ENCODE measurements around the gene DEDD.

DEDD gene

GRCh38 chr1:161139766-161140165 lies 7.3 kb upstream of the DEDD start:
- no peak overlapping the region for H3K4me3 ChIP-seq (ENCODE audit: low read depth, low read length)
- TF ChIP-seq CTCF (IDR thresholded peaks at IDR 0.05; ENCODE audit: borderline replicate concordance, insufficient read depth, low read depth, low read length) = peak; percentile 10; the same call in 1 of the 2 replicates

DNA sequence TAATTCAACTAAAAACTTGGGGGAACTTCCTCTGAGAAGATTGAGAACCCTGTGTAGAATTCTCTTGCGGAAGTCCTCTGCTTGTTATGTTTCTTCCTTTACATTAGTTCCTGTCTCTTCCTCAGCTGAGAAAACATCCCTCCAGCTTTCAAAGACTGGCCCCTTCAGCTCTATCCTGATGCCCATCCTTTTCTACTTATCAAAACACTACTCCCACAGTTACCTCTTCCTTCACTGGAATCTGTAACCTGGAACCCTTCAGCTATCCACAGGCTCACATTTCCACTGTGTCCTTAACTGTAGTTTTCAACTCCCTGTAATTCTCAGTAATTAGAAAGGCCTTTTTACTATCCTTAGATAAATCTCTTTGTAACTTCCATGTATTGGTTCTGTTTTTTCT lies 6.0 kb upstream of the DEDD start:
- no peak overlapping the region for H3K4me3 ChIP-seq (ENCODE audit: low read depth, low read length)
- TF ChIP-seq CTCF (IDR thresholded peaks at IDR 0.05; ENCODE audit: borderline replicate concordance, insufficient read depth, low read depth, low read length) = no peak

- H3K4me3 ChIP-seq (ENCODE audit: low read depth, low read length) = no peak overlapping the region
- TF ChIP-seq CTCF (IDR thresholded peaks at IDR 0.05; ENCODE audit: borderline replicate concordance, insufficient read depth, low read depth, low read length) = no peak
Observed at GRCh38 chr1:161137881-161138280, 5.4 kb upstream of the DEDD start.

DNA sequence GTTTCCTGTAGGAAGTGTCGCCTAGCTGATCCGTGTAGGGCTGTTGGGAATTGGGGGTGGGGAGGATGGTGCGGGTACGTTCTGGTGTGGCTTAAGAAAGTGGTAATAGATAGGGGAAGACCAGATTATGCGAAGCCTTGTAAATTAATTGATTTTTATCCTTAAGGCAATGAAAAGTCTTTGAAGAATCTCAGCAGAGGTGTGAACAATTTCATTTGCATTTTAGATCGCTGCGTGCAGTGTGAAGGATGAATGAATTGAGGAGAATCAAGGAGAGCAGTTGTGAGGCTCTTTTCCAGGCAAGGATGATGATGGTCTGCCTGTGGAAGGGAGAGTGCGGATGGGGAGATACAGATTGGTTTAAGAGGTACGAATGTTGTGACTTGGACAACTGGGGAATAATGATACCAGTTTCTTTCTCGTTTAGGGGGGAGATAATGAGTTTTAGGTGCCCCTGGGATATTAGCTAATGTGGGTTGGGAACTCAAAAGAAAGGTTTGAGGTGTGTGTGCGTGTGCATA lies 813 bp upstream of the DEDD start:
- H3K4me3 ChIP-seq (ENCODE audit: low read depth, low read length) = peak overlapping the region; percentile 92
- TF ChIP-seq CTCF (IDR thresholded peaks at IDR 0.05; ENCODE audit: borderline replicate concordance, insufficient read depth, low read depth, low read length) = no peak

GRCh38 chr1:161131523-161132409 lies 701 bp downstream of the DEDD start:
- peak overlapping the region; percentile 92 for H3K4me3 ChIP-seq (ENCODE audit: low read depth, low read length)
- no peak for TF ChIP-seq CTCF (IDR thresholded peaks at IDR 0.05; ENCODE audit: borderline replicate concordance, insufficient read depth, low read depth, low read length)

GRCh38 chr1:161130266-161130665 lies 2.2 kb downstream of the DEDD start:
- no peak overlapping the region for H3K4me3 ChIP-seq (ENCODE audit: low read depth, low read length)

More at GRCh38 chr1:161130266-161130665, 2.2 kb downstream of the DEDD start:
- TF ChIP-seq CTCF (IDR thresholded peaks at IDR 0.05; ENCODE audit: borderline replicate concordance, insufficient read depth, low read depth, low read length) = no peak

Measured in GM12875 (cell line).